Breast epithelium (tissue), 3 donors: ENCODE data around the gene CCDC74A.
"Not testable (repeated sequence)": the region's sequence is repeated elsewhere in the genome, so short reads cannot be mapped to it uniquely, and the experiment has no call there.

Experiments used
- CTCF ChIP-seq, 3 donors: fragments of 450-650 bp; IDR thresholded peaks; one replicate each; pipeline ENCODE4 v1.5.1; 2016 to 2017; ENCODE audit warnings: antibody characterized with exemption in 3 of 3, mild to moderate bottlenecking in 3 of 3, moderate library complexity in 3 of 3
- POLR2A ChIP-seq: fragments of 450-650 bp; IDR thresholded peaks from one replicate; pipeline ENCODE4 v1.6.1; 2016; ENCODE audit warnings: antibody characterized with exemption, mild to moderate bottlenecking, moderate library complexity

GRCh38 chr2:131516621-131517020, 11.1 kb upstream of the CCDC74A start:
- not testable (repeated sequence) for TF ChIP-seq POLR2A; CTCF (IDR thresholded peaks at IDR 0.05)
